NCI-H2227 (cell line): ENCODE results near the gene HDAC9.

Experiments
- DNase-seq: peaks from one replicate; lab custom pipeline; 2025; ENCODE audit not compliant: unreplicated experiment; lab: John Stamatoyannopoulos, UW

The HDAC9 gene

DNA sequence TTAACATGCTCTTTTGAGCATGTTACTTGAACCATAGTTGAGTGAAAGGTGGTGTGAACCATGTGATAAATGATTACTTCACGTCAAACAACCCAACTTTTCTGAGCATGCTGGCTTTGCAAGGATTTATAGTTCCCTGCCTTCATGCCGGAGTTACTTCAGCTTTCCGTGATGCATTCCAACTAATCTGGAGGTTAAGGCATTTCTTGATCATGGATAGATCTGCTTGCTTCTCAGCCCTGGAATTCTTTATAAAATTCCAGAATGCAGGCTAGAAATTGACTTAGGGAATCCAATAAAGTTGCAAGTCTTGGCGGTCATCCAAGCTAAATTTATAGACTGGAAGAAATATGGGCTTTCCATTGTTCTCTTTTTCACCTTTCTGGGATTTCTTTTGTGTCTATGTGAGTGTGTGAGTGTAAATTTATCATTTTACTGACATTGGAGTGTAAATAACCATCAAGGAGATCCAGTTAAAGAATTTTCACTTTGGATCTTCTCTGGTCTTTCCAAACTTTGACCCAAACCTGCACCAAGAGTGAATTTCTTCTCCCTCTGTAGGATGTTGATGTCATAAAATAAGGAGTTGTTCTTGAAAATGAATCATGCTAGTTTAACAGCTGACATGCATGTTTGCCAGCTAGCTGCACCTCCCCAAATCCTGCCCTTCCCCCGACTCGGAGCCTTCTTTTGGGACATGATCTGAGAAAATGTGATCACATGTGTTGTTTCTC lies 332.9 kb downstream of the HDAC9 start:
- no peak for DNase-seq

DNA sequence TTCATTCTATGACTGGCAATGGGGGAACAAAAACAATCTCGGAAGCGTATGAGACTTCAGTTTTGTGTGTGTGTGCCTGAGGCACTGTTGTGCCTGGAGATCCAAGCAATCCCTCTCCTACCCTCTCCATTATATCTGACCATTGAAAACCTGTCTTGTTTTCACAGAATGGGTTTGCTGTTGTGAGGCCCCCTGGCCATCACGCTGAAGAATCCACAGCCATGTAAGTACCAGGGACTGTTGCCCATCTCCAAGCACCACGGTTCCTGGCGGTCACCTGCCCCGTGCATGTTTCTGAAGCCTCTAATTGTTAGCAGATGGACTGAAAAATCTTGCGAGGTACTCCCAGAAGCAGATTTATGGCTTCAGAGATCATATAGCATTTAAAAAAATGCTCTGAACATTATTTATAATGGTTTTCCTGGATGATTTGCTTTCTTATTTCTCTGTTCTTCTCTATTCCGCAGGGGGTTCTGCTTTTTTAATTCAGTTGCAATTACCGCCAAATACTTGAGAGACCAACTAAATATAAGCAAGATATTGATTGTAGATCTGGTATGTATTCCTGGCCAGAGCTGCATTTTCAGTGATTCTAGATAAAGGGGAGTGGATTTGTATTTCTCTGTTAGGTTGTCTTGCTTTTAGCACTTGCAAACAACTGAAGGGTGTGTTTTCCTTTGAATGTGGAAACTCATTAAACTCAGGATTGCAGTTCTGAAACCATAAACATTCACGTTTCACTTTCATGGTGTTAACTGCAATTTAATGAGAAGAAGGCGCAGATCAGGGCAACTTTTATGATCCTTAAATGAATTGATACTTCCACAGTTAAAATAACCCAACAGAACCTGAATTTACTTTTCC lies 333.7 kb downstream of the HDAC9 start:
- DNase-seq = no peak

GRCh38 chr7:18829858-18830285 lies 334.3 kb downstream of the HDAC9 start:
- DNase-seq = no peak

- DNase-seq = no peak
Observed at GRCh38 chr7:18831419-18831818, 335.9 kb downstream of the HDAC9 start.

- no peak for DNase-seq
Observed at GRCh38 chr7:18831943-18832342, 336.4 kb downstream of the HDAC9 start.

DNA sequence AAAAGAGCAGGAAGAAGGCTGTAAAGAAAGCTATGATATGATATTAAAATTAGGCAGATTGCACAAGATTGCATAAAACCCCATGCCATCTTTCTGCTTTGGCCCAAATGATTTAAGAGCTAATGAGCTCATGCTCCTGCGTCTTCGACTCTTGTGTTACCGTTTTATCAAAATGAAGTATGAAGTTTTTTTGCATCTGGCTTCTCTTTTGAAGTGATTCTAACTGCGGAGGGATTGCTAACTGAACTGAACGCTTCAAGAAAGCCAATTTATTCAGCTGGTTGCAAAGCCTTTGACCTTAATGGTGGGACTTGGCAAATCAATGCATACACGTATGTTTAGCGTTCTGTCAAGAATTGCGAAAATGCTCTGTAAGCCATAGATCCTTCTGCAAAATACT lies 339.0 kb downstream of the HDAC9 start:
- no peak for DNase-seq

- DNase-seq = no peak
Observed at GRCh38 chr7:18835001-18835690, 339.6 kb downstream of the HDAC9 start.

DNA sequence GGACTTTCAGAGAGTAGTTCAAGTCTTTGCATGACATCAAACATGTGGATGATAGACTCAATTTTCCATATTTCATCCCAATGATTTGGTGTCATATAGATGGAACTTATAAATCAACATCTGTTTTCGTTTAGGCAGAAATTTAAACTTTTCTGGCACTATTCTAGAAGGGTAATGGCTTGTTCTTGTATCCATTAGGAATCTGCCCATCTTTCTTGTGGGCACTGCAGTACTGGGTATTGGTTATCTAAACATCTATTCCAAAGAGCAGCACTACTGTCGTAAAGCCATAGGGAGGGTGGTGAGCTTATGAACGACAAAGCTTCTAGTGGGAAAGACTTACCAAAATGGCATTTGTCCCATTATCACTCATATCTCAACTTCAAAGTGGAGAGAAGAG lies 348.4 kb downstream of the HDAC9 start:
- no peak for DNase-seq

- no peak for DNase-seq
Observed at GRCh38 chr7:18844735-18845134, 349.2 kb downstream of the HDAC9 start.

DNA sequence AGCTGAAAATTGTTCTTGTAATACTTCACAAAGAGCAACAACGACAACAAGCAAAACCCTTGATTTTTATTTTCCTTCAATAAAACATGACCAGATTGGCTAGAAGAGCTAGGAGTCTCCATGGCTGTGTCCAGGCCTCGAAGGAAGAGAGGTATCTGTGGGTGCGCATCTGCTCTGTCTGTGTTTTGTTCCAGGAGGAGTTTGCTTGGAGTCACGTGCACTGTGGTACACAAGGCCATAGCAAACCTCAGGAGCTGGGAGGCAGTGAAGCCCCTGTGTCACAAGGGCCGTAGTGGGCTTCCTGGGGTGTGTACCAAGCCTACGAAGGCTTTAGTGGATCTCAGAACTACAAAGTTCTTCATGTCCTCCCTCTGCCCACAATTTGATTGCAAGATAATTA lies 350.2 kb downstream of the HDAC9 start:
- no peak for DNase-seq

GRCh38 chr7:18846765-18847215 lies 351.2 kb downstream of the HDAC9 start:
- no peak for DNase-seq

- DNase-seq = no peak
Observed at GRCh38 chr7:18849130-18849529, 353.6 kb downstream of the HDAC9 start.

GRCh38 chr7:18855796-18856195 lies 360.2 kb downstream of the HDAC9 start:
- DNase-seq = no peak

GRCh38 chr7:18858232-18858631 lies 362.7 kb downstream of the HDAC9 start:
- DNase-seq = no peak

DNA sequence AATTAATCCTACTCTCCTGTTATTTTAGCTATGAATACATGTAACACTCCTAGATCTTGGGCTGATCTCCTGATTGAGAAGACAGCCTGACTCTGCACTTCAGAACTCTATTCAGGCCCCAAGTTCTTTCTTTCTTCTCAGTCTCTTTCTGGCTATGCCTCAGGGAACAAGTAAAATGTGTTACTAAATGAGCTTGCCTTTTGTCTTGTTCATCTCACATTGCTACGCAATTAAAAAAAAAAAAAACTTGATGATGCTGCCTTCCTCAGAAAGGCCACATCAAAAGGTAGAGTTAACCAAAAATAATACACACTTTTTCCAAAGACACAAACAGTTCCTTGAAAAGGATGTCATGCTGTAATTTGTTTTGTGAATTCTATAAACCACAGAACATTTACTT lies 363.8 kb downstream of the HDAC9 start:
- DNase-seq = no peak

DNA sequence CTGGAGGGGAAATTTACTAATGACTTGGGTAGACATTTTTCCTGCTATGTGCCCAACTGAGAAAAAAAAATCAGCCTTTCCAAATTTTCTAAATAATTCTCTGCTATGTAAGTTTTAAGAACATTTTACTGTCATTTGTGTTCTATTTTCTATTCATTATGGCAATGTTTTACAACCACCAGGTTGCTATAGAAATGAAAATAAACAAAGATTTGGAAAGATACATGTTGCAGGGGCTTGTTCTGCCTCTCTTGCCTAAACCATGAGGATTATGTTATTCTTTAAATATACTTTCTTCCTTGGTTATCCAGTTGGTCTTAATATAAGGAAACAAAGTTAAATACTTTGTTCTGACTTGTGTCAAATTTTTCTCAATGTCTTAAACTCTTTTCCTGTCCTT lies 364.7 kb downstream of the HDAC9 start:
- no peak for DNase-seq

GRCh38 chr7:18861514-18862118 lies 366.1 kb downstream of the HDAC9 start:
- no peak for DNase-seq

GRCh38 chr7:18864967-18865366 lies 369.4 kb downstream of the HDAC9 start:
- no peak for DNase-seq

DNA sequence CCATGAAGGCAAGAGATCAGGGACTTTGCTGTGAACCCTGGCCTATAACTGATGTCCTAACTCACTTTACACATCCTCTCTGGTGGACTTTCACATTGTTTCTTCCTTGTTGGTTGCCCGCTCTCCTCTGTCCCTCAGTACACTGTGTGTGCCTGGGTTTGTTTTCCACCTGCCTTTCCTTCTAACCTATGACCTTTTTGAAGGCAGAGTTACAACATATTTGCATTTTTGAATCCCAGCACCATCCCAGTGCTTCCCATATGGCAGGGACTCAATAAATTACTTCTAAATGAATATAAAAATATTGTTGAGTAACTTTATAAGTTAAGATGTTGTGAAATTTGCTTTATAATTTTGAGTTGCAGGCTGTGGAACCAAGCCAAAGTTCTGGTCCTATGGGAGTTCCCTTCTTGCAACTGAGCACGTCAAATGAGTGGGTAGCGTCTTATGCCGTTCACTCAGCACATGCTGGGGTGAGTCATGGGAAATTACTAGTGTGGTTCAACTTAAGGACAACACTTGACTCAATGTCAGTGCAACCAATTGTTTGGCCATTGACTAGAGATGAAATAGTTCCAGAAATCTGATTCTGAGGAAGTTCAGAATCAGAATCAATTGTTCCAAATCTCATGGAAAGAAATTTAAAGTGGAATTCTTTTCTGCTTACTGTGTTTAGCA lies 370.9 kb downstream of the HDAC9 start:
- DNase-seq = peak; percentile 3

- no peak for DNase-seq
Observed at GRCh38 chr7:18872344-18872743, 376.8 kb downstream of the HDAC9 start.
